ENCODE data around the gene MTHFD1L.

DNA sequence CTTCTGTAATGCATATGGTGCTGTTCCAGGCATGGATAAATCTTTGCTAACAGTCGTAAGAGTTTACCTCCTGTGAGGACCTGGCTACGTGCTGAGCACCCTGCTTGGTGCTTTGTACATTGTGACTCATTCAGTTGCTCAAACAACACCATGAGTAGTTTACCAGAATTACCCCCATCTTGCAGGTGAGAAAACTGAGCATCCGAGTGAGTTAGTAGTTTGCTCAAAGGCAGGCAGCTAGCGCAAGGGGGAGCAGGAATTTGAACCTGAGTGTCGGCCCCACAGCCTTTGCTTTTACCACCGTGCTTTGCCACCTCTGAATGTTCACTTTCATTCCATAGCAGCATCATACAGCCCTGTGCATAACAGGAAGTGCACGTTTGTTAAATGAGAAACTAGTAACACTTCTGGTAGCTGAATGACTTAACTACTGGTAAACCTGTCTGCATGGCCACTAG is 121.9 kb downstream of the MTHFD1L start:
- no peak for TF ChIP-seq EZH2 (IDR thresholded peaks at IDR 0.05)
- no peak for TF ChIP-seq POLR2AphosphoS5 (IDR thresholded peaks at IDR 0.05; ENCODE audit: borderline replicate concordance, low read depth, low read length)
